Trophoblast cell (in vitro differentiated cells and primary cell): Measurements from ENCODE around the gene ZNF716.

ENCODE experiments used
- DNase-seq, 2 donors: peaks; one replicate each; pipeline ENCODE4 v3.0.0-alpha.2; 2016
- H2AFZ ChIP-seq: 2 replicates; pipeline ENCODE4 v1.6.1; 2013; ENCODE audit warnings: low read length, moderate library complexity, mild to moderate bottlenecking; ENCODE audit not compliant: insufficient read depth, poor library complexity
- H2AK5ac ChIP-seq: 2 replicates; pipeline ENCODE4 v1.6.1; 2013; ENCODE audit warnings: mild to moderate bottlenecking, low read length
- H2BK120ac ChIP-seq: 2 replicates; pipeline ENCODE4 v1.6.1; 2013; ENCODE audit warnings: low read length, mild to moderate bottlenecking, moderate library complexity; ENCODE audit not compliant: insufficient read depth, poor library complexity
- H2BK12ac ChIP-seq: 2 replicates; pipeline ENCODE4 v1.6.1; 2013; ENCODE audit warnings: mild to moderate bottlenecking, low read length, moderate library complexity
- H2BK5ac ChIP-seq: 2 replicates; pipeline ENCODE4 v1.6.1; 2013; ENCODE audit warnings: low read length, low read depth, moderate library complexity, mild to moderate bottlenecking; ENCODE audit not compliant: poor library complexity
- H3K14ac ChIP-seq: 2 replicates; pipeline ENCODE4 v1.6.1; 2013; ENCODE audit warnings: mild to moderate bottlenecking, low read length
- H3K18ac ChIP-seq: 2 replicates; pipeline ENCODE4 v1.6.1; 2013; ENCODE audit warnings: mild to moderate bottlenecking, low read length
- H3K23ac ChIP-seq: 2 replicates; pipeline ENCODE4 v1.6.1; 2013; ENCODE audit warnings: low read length
- H3K27ac ChIP-seq: 2 replicates; pipeline ENCODE4 v1.5.1; 2013; ENCODE audit warnings: low read depth, mild to moderate bottlenecking, inconsistent platforms, low read length, moderate library complexity
- H3K27me3 ChIP-seq: 2 replicates; pipeline ENCODE4 v1.6.1; 2013; ENCODE audit warnings: inconsistent platforms, mild to moderate bottlenecking, low read length, moderate library complexity; ENCODE audit not compliant: insufficient read depth
- H3K36me3 ChIP-seq, 2 experiments: 1 replicate in 1 of 2; 2 replicates in 1 of 2; pipeline ENCODE4 v1.6.1; 2013; ENCODE audit warnings: low read length in 2 of 2, mild to moderate bottlenecking in 2 of 2, moderate library complexity in 1 of 2; ENCODE audit not compliant: insufficient read depth in 2 of 2, control insufficient read depth in 1 of 2
- H3K4ac ChIP-seq: 2 replicates; pipeline ENCODE4 v1.6.1; 2013; ENCODE audit warnings: low read depth, mild to moderate bottlenecking, low read length, moderate library complexity
- H3K4me1 ChIP-seq, 2 experiments: 1 replicate in 1 of 2; 2 replicates in 1 of 2; pipeline ENCODE4 v1.6.1; 2013; ENCODE audit warnings: low read length in 2 of 2, mild to moderate bottlenecking in 2 of 2, moderate library complexity in 1 of 2; ENCODE audit not compliant: insufficient read depth in 2 of 2, control insufficient read depth in 1 of 2
- H3K4me2 ChIP-seq: 2 replicates; pipeline ENCODE4 v1.6.1; 2013; ENCODE audit warnings: inconsistent platforms, mild to moderate bottlenecking, low read length, moderate library complexity
- H3K4me3 ChIP-seq: 2 replicates; pipeline ENCODE4 v1.5.1; 2013; ENCODE audit warnings: mild to moderate bottlenecking, low read depth, low read length, inconsistent platforms
- H3K79me1 ChIP-seq: one replicate; pipeline ENCODE4 v1.6.1; 2013; ENCODE audit warnings: low read length
- H3K79me2 ChIP-seq: 2 replicates; pipeline ENCODE4 v1.6.1; 2013; ENCODE audit warnings: low read length, mild to moderate bottlenecking; ENCODE audit not compliant: control insufficient read depth, insufficient read depth, poor library complexity
- H3K9ac ChIP-seq: 2 replicates; pipeline ENCODE4 v1.6.1; 2013; ENCODE audit warnings: mild to moderate bottlenecking, low read length
- H3K9me3 ChIP-seq: 2 replicates; pipeline ENCODE4 v1.6.1; 2013; ENCODE audit warnings: low read depth, mild to moderate bottlenecking, control low read depth, inconsistent platforms, low read length; ENCODE audit not compliant: insufficient read depth
- H4K12ac ChIP-seq: 2 replicates; pipeline ENCODE4 v1.6.1; 2013; ENCODE audit warnings: low read depth, mild to moderate bottlenecking, low read length, moderate library complexity
- H4K8ac ChIP-seq: 2 replicates; pipeline ENCODE4 v1.6.1; 2013; ENCODE audit warnings: low read depth, mild to moderate bottlenecking, low read length, moderate library complexity
- H4K91ac ChIP-seq: one replicate; pipeline ENCODE4 v1.6.1; 2013; ENCODE audit warnings: low read depth, mild to moderate bottlenecking, low read length, moderate library complexity
- WGBS: extraction: QIAGEN DNeasy Blood & Tissue Kit; methylation state at CpG from one replicate; pipeline ENCODE4 v1.1.7; 2013; ENCODE audit warnings: missing lambda C conversion rate; ENCODE audit not compliant: insufficient read length, insufficient coverage; ENCODE audit errors: extremely low coverage; 5-methylcytosine and 5-hydroxymethylcytosine counted together

The ZNF716 gene

DNA sequence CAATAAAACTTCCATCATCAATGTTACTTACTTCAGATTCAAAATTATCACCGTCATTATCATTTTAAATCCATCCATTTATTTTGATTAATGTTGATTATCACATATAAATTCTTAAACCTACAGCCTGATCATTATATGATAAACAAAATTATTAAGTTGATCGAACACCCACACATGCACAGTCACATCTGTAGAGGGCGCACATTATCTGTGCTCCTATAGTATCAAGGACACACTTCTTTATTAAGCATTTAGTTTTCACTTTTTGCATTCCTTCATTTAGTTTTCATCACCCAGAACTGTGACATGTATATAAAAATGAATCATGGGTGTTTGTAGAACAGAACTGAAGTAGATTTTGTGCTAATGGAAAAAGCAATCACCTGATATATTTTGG is 26.2 kb upstream of the ZNF716 start:
- H3K36me3 ChIP-seq: no peaks in the 10 kb centered on the region
- H3K18ac ChIP-seq: no peak overlapping the region
- H3K9ac ChIP-seq: no peak overlapping the region
- H2BK5ac ChIP-seq: no peak overlapping the region
- H3K79me1 ChIP-seq: no peaks in the 10 kb centered on the region
- no peak overlapping the region for H3K4me3 ChIP-seq
- no peak overlapping the region for H2BK120ac ChIP-seq
- peaks cover 39% of the 10 kb centered on the region for H3K9me3 ChIP-seq
- no peak overlapping the region for H3K4ac ChIP-seq
- no peak overlapping the region for H4K12ac ChIP-seq
- no peak overlapping the region for H3K14ac ChIP-seq
- no peak overlapping the region for H4K91ac ChIP-seq
- H3K23ac ChIP-seq: no peak overlapping the region
- H2AFZ ChIP-seq: no peak overlapping the region
- WGBS: no CpG with 5 or more reads among the region's 3 CpGs
- no peaks in the 10 kb centered on the region for H3K27me3 ChIP-seq
- peak in 1 of 2 donors; percentile 6 for DNase-seq
- no peak overlapping the region for H2AK5ac ChIP-seq
- no peaks in the 10 kb centered on the region for H3K79me2 ChIP-seq
- no peak overlapping the region for H2BK12ac ChIP-seq
- H3K4me1 ChIP-seq: no peaks in the 10 kb centered on the region
- H3K4me2 ChIP-seq: no peak overlapping the region
- H3K27ac ChIP-seq: no peak overlapping the region
- no peak overlapping the region for H4K8ac ChIP-seq

DNA sequence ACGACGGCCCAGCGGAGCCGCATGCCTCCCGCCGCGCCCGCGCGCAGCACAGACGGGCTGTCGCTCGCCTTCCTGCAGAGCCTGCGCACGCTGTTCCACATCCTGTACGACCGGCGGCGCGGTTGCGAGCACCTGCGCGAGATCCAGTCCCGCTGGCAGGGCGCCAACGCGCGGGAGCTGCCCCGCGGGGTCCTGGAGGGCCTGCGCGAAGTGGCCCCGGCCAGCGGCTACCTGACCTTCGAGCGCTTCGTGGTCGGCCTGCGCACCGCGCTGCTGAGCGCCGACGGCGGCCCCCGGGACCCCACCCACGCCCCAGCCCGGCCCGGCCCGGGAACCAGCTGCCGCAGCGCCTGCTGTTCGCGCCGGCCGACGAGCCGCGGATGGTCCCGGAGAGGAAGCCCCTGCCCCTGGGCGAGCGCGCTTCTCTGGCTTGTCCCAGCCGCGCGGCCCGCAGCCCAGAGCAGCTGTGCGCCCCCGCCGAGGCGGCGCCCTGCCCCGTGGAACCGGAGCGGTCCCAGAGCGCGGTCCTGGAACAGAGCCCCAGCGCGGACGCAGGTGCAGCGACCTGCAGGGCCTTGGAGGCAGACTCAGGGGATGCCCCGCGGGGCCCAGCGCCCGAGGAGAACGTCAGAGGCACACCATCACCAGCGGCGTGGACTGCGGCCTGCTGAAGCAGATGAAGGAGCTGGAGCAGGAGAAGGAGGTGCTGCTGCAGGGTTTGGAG is 25.3 kb upstream of the ZNF716 start:
- peaks cover 39% of the 10 kb centered on the region for H3K9me3 ChIP-seq
- WGBS: no CpG with 5 or more reads among the region's 89 CpGs

DNA sequence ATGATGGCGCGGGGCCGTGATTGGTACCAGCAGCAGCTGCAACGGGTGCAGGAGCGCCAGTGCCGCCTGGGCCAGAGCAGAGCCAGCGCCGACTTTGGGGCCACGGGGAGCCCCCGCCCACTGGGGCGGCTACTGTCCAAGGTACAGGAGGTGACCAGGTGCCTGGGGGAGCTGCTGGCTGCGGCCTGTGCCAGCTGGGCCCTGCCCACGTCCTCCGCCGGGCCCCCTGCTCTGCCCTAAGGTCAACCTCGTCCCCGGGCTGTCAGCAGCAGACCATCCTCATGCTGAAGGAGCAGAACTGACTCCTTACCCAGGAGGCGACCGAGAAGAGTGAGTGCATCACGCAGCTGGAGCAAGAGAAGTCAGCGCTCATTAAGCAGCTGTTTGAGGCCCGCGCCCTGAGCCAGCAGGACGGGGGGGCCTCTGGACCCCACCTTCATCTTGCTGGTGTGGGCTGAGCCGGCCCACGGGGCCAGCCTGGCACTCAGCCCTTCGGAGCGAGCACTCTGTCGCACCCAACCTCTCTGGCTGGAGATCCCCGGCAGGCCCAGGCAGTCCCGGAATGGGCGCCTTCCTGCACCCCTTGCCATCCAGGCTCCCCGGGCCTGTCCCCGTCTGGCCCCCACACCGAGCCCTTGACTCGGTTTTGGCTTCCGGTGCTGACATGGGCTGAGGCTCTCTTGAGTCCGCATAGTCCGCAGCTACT is 24.6 kb upstream of the ZNF716 start:
- no peak overlapping the region for H3K9ac ChIP-seq
- H3K27ac ChIP-seq: no peak overlapping the region
- no peak overlapping the region for H4K8ac ChIP-seq
- no peaks in the 10 kb centered on the region for H3K27me3 ChIP-seq
- no peak overlapping the region for H3K4me2 ChIP-seq
- H3K4me1 ChIP-seq: no peaks in the 10 kb centered on the region
- no peak overlapping the region for H4K91ac ChIP-seq
- no peak overlapping the region for H2BK12ac ChIP-seq
- H2BK120ac ChIP-seq: no peak overlapping the region
- no peak overlapping the region for H3K18ac ChIP-seq
- H2AK5ac ChIP-seq: no peak overlapping the region
- H4K12ac ChIP-seq: no peak overlapping the region
- no peak overlapping the region for H2BK5ac ChIP-seq
- H3K4ac ChIP-seq: no peak overlapping the region
- no peak for DNase-seq
- no CpG with 5 or more reads among the region's 39 CpGs for WGBS
- no peak overlapping the region for H3K23ac ChIP-seq
- no peak overlapping the region for H3K4me3 ChIP-seq
- H3K36me3 ChIP-seq: no peaks in the 10 kb centered on the region
- H3K9me3 ChIP-seq: peaks cover 44% of the 10 kb centered on the region
- no peaks in the 10 kb centered on the region for H3K79me2 ChIP-seq
- no peaks in the 10 kb centered on the region for H3K79me1 ChIP-seq
- no peak overlapping the region for H3K14ac ChIP-seq
- H2AFZ ChIP-seq: no peak overlapping the region

More for the DNA sequence above, 25.3 kb upstream of the ZNF716 start:
- H3K4me3 ChIP-seq: no peak overlapping the region
- no peak overlapping the region for H3K14ac ChIP-seq
- H2AFZ ChIP-seq: no peak overlapping the region
- H2BK12ac ChIP-seq: no peak overlapping the region
- no peak overlapping the region for H3K18ac ChIP-seq
- H3K4me2 ChIP-seq: no peak overlapping the region
- H3K9ac ChIP-seq: no peak overlapping the region
- no peak overlapping the region for H3K4ac ChIP-seq
- no peaks in the 10 kb centered on the region for H3K79me1 ChIP-seq
- no peak overlapping the region for H3K27ac ChIP-seq
- no peaks in the 10 kb centered on the region for H3K36me3 ChIP-seq
- H3K23ac ChIP-seq: no peak overlapping the region
- no peak overlapping the region for H4K8ac ChIP-seq
- no peaks in the 10 kb centered on the region for H3K4me1 ChIP-seq
- no peaks in the 10 kb centered on the region for H3K27me3 ChIP-seq
- no peak overlapping the region for H2BK5ac ChIP-seq
- H3K79me2 ChIP-seq: no peaks in the 10 kb centered on the region
- H2AK5ac ChIP-seq: no peak overlapping the region
- peak in 1 of 2 donors; percentile 0 for DNase-seq
- H4K12ac ChIP-seq: no peak overlapping the region
- no peak overlapping the region for H2BK120ac ChIP-seq
- no peak overlapping the region for H4K91ac ChIP-seq

DNA sequence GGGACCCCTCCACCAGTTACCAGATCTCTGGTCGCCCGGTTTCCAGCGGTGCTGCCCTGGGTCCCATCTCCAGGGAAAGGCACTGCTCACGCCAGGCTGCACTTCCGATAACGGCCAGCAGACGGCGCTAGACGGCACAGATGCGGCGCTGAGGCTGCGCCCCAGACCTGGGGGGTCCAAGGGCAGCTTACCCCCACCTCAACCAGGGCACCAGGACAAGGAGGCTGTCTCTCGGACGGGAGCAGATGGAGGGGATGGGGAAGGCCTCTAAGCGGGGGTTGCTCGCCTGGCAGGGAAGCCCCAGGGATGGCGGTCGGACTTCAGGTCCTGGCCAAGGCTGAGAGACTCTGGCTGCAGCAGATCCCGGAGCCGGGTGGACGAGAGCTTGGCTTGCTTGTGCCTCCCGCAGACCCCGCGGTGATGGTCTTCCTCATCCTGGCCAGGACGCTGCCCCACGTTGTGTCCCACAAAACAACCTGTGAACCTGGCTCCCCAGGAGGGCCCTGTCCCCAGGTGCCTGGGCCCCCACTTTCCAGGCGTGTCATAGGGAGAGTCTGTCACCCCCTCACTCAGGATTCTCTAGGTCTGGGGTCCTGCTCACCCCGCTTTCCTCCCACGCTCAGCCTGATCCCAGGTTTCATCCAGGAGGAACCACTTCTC is 23.9 kb upstream of the ZNF716 start:
- H3K27ac ChIP-seq: no peak overlapping the region
- H3K79me1 ChIP-seq: no peaks in the 10 kb centered on the region
- H3K79me2 ChIP-seq: no peaks in the 10 kb centered on the region
- H4K12ac ChIP-seq: no peak overlapping the region
- no peak overlapping the region for H2AFZ ChIP-seq
- no peak overlapping the region for H2BK5ac ChIP-seq
- no peak overlapping the region for H4K91ac ChIP-seq
- H3K4me3 ChIP-seq: peak overlapping the region; percentile 34
- no peaks in the 10 kb centered on the region for H3K27me3 ChIP-seq
- H3K18ac ChIP-seq: no peak overlapping the region
- no peak overlapping the region for H2BK120ac ChIP-seq
- no peak overlapping the region for H3K14ac ChIP-seq
- H3K4ac ChIP-seq: no peak overlapping the region
- peak in 1 of 2 donors; percentile 3 for DNase-seq
- no peak overlapping the region for H3K9ac ChIP-seq
- no peak overlapping the region for H2AK5ac ChIP-seq
- H2BK12ac ChIP-seq: no peak overlapping the region
- no CpG with 5 or more reads among the region's 29 CpGs for WGBS
- peaks cover 50% of the 10 kb centered on the region for H3K9me3 ChIP-seq
- H3K4me1 ChIP-seq: no peaks in the 10 kb centered on the region
- H3K23ac ChIP-seq: no peak overlapping the region
- no peak overlapping the region for H3K4me2 ChIP-seq
- no peak overlapping the region for H4K8ac ChIP-seq
- no peaks in the 10 kb centered on the region for H3K36me3 ChIP-seq
